HG02973 (cell line): ENCODE measurements around the gene ASB13.

Experiments used
- ATAC-seq: cut with Tn5 transposase; IDR thresholded peaks from one replicate; pipeline ENCODE4 v1.9.1; 2021; ENCODE audit warnings: moderate library complexity; ENCODE audit not compliant: unreplicated experiment

ASB13 gene, protein sequence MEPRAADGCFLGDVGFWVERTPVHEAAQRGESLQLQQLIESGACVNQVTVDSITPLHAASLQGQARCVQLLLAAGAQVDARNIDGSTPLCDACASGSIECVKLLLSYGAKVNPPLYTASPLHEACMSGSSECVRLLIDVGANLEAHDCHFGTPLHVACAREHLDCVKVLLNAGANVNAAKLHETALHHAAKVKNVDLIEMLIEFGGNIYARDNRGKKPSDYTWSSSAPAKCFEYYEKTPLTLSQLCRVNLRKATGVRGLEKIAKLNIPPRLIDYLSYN

GRCh38 chr10:5666008-5666840 is at the start of gene ASB13:
Gene ASB13 (minus strand): TSS chr10:5666595. CDS start chr10:5666551, 44 bp downstream.
- ATAC-seq = peak; percentile 49

- ATAC-seq = no peak
Observed at GRCh38 chr10:5711642-5712041, 45.2 kb upstream of the ASB13 start.

DNA sequence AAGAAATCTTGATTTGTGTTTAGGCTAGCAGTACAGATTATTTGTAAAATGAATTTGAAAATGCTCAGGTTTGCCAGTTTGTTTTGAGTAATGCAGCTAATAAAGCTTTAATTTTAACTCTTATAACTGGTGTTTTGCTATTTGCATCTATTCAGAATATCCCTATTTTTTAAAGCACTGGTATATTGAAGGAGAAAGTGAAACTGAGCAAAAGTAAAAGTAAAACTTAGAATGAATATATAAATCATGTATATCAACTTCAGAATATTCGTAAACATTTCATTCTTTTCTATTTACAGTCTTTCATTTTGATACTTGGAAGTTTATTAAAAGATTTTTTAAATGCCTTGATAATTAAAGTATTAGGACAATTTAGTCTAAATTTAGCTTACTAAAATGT is 44.5 kb upstream of the ASB13 start:
- ATAC-seq = peak; percentile 47

GRCh38 chr10:5709865-5710264 is 43.5 kb upstream of the ASB13 start:
- ATAC-seq = no peak

DNA sequence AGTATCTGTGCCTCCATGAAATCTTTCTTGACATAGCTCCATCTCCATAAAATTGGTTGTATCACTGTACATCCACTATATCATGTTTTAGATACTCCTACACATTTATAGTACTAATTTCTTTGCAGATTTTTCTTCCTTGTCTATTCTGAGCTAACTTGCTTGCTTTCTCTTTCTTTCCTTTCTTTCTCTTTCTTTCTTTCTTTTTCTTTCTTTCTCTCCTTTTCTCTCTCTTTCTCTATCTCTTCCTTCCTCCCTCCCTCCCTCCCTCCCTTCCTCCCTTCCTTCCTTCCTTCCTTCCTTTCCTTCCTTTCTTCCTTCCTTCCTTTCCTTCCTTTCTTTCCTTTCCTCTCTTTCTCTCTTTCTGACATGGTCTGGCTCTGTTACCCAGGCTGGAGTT is 42.0 kb upstream of the ASB13 start:
- ATAC-seq = no peak

GRCh38 chr10:5698062-5698461 is 31.7 kb upstream of the ASB13 start:
- no peak for ATAC-seq

- ATAC-seq = no peak
Observed at GRCh38 chr10:5697342-5697741, 30.9 kb upstream of the ASB13 start.

GRCh38 chr10:5694573-5694972 is 28.2 kb upstream of the ASB13 start:
- no peak for ATAC-seq

DNA sequence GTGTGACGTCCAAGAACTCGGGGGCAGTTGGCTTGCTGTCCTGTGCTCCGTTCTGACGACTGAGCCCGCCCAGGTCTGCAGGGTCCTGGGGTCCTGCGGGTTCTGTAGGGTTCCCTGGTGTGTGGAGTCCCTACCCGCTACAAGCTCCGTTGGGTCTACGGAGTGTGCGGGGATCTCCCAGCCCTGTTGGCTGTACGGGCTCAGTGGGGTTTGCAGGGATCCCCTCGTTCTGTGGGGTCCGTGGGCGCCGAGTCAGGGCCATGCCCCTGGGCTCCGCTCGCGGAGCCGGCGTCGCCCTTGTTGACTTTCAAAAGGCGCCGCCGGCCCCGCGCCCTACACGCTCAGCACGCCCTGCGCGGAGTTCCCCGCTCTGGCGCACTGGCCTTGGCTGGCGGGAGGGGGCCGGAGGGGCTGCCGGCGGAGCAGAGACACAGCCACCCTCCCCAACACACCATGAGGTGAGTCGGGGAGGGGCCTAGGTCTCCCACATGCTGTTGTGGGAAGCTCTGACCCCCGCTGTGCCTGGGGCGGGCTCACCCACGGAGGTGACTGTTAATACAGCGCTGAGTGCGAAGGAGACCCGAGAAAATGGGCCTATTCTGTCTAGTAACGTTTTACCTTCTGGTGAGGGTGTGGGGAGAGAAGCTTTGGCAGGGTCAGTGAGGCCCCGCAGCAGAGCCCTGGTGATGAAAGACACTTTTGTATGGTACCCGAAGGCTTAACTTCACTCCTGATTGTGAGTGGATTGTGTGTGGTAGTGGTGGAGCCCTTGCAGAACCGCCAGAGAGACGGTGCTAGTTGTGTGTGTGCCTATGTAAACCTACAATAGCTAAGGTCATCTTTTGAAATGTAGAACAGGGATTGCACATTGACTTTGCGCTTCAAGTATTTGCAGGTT is 26.3 kb upstream of the ASB13 start:
- ATAC-seq = peak; percentile 78

- ATAC-seq = no peak
Observed at GRCh38 chr10:5691786-5692185, 25.4 kb upstream of the ASB13 start.

DNA sequence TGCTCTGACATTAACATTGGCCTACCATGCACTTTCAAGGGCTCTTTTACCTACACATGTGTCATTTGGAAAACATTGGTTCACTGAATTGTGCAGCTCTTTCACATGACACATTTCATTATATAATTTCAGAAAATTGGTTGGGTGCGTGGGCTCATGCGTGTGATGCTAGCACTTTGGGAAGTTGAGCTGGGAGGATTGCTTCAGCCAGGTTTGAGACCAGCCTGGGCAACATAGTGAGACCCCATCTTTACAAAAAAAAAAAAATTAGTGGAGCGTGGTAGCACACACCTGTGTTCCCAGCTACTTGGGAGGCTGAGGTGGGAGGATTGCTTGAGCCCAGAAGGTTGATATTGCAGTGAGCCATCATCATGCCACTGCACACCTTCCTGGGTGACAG is 22.2 kb upstream of the ASB13 start:
- ATAC-seq = no peak

DNA sequence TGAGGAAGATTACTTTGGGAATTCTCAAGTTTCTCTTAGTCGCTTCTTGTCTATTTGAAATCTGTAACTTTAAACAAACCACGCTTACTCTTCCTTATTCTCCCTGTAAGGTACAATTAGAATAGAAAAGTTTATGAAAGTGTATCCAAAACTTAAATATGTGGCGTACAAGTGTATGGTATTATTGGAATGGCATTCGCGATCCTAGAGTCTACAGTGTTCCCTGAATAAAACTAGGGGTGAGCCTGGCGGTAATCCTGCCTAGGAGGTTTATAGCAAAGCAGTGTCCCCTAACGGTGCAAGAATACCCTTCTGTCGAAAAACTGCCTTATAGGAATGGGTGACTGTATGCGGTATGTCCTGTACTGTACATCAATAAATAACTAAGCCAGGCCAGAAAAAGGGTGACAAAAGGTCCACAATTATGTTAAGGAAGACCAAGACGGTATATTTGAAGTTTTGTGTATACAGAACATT is 19.4 kb upstream of the ASB13 start:
- no peak for ATAC-seq

DNA sequence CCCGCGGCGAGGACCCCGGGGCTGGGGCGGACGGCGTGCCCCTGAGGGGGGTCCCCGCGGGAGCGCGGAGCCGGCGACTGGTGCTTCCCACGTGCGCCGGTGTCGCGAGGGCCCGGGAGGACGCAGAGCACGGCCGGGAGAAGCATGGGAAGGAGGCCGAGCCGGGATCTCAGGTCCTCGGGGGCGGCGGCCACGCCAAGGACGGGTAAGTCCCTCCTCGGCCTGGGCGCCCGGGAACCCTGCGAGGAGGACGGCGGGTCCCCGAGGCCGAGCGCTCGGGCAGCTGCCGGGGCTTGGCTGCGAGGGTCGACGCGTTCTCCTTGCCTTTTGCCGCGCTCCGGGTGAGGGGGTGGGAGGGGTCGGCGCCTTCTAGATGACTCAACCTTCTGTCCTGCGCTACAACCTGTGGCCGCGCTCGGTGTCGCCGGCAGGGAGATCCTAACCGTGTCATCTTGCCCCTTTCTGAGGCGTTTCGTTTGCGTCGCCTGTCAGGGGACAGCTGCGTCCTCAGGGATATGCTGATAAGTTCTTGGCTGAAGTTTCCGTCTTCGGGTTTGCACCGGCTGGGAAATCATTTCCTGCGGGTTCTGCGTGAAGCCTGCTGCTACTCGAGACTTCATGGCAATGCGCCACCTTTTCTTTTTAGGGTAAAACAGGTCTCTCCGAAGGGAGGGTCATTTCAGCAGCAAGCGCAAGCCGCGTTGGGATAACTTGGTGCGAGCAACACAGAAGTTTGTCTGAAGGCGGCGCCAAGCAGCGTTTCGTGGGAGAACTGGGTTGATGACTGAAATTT is 18.8 kb upstream of the ASB13 start:
- peak; percentile 56 for ATAC-seq

- ATAC-seq = peak; percentile 62
Observed at GRCh38 chr10:5684318-5684970, 18.0 kb upstream of the ASB13 start, which contains the start of gene TASOR2. Gene TASOR2 (plus strand): TSS chr10:5684838. CDS start chr10:5720643, 35,805 bp downstream.

GRCh38 chr10:5683065-5683464 is 16.7 kb upstream of the ASB13 start:
- no peak for ATAC-seq

GRCh38 chr10:5681930-5682329 is 15.5 kb upstream of the ASB13 start:
- ATAC-seq = no peak

- no peak for ATAC-seq
Observed at GRCh38 chr10:5679606-5680005, 13.2 kb upstream of the ASB13 start.

GRCh38 chr10:5679037-5679435 is 12.6 kb upstream of the ASB13 start:
- no peak for ATAC-seq

GRCh38 chr10:5678397-5679036 is 12.1 kb upstream of the ASB13 start:
- no peak for ATAC-seq
